Mesothelial cell of epicardium (in vitro differentiated cells): ENCODE measurements around the gene TRIML1. TPM values are rescaled to one million over a fixed set of nuclear protein-coding genes. Genes with fewer than 3 reads are reported as not detected.

ENCODE experiments used
- DNase-seq, 2 experiments: peaks; one replicate each; pipeline ENCODE4 v3.0.0; 2021; ENCODE audit warnings: low spot score in 2 of 2; ENCODE audit not compliant: unreplicated experiment in 2 of 2
- H3K27ac Mint-ChIP-seq: 2 replicates; pipeline ENCODE4 v1.8.0; 2021; ENCODE audit warnings: mixed read lengths
- H3K27me3 Mint-ChIP-seq: 2 replicates; pipeline ENCODE4 v1.8.0; 2021; ENCODE audit warnings: low read depth, mixed read lengths
- H3K36me3 Mint-ChIP-seq: 2 replicates; pipeline ENCODE4 v1.8.0; 2021; ENCODE audit warnings: mixed read lengths
- H3K4me1 Mint-ChIP-seq: 2 replicates; pipeline ENCODE4 v1.8.0; 2021; ENCODE audit warnings: mixed read lengths
- H3K4me3 Mint-ChIP-seq: 2 replicates; pipeline ENCODE4 v1.8.0; 2021; ENCODE audit warnings: mild to moderate bottlenecking, moderate library complexity, mixed read lengths
- H3K9me3 Mint-ChIP-seq: 2 replicates; pipeline ENCODE4 v1.8.0; 2021; ENCODE audit warnings: mixed read lengths
- CTCF ChIP-seq: fragments of 200-600 bp; sonication (generic); IDR thresholded peaks from one replicate; pipeline ENCODE4 v1.5.0; 2021; ENCODE audit warnings: antibody characterized with exemption; ENCODE audit not compliant: unreplicated experiment
- total RNA-seq: library from RNA; stranded (reverse); gene quantifications from 3 replicates; pipeline ENCODE4 v1.2.1, GENCODE V29; 2021

TRIML1 gene
- total RNA-seq, 1 donor from 2014 or later, result not detected

- no peak for TF ChIP-seq CTCF
- DNase-seq, result no peak
- Mint-ChIP-seq H3K4me3 (no peak overlapping the region), H3K4me1 (no peaks in the 10 kb centered on the region), H3K27me3 (no peaks in the 10 kb centered on the region), H3K27ac (no peak overlapping the region), H3K36me3 (no peaks in the 10 kb centered on the region), H3K9me3 (no peaks in the 10 kb centered on the region)
These were observed 29.6 kb downstream of the TRIML1 start for GRCh38 chr4:188168726-188169373.

- H3K4me3 Mint-ChIP-seq, result no peak overlapping the region
- H3K4me1 Mint-ChIP-seq, result no peaks in the 10 kb centered on the region
- H3K9me3 Mint-ChIP-seq, result no peaks in the 10 kb centered on the region
- no peak for TF ChIP-seq CTCF
- H3K36me3 Mint-ChIP-seq, result no peaks in the 10 kb centered on the region
- H3K27me3 Mint-ChIP-seq, result no peaks in the 10 kb centered on the region
- DNase-seq, result no peak
- no peak overlapping the region for H3K27ac Mint-ChIP-seq
These were observed 32.3 kb downstream of the TRIML1 start for GRCh38 chr4:188171551-188171950.

- Mint-ChIP-seq H3K27ac (no peak overlapping the region), H3K4me3 (no peak overlapping the region), H3K9me3 (no peaks in the 10 kb centered on the region), H3K36me3 (no peaks in the 10 kb centered on the region), H3K4me1 (peaks cover 4% of the 10 kb centered on the region), H3K27me3 (no peaks in the 10 kb centered on the region)
- no peak for TF ChIP-seq CTCF
- DNase-seq, result no peak
These were observed 36.0 kb downstream of the TRIML1 start for GRCh38 chr4:188175288-188175687.

- H3K4me1 Mint-ChIP-seq, result peaks cover 4% of the 10 kb centered on the region
- no peak overlapping the region for H3K27ac Mint-ChIP-seq
- no peaks in the 10 kb centered on the region for H3K27me3 Mint-ChIP-seq
- TF ChIP-seq CTCF, result no peak
- H3K9me3 Mint-ChIP-seq, result no peaks in the 10 kb centered on the region
- H3K36me3 Mint-ChIP-seq, result no peaks in the 10 kb centered on the region
- no peak for DNase-seq
- no peak overlapping the region for H3K4me3 Mint-ChIP-seq
These were observed 38.9 kb downstream of the TRIML1 start for GRCh38 chr4:188177997-188178675.

- no peaks in the 10 kb centered on the region for H3K27me3 Mint-ChIP-seq
- H3K4me1 Mint-ChIP-seq, result peaks cover 4% of the 10 kb centered on the region
- no peaks in the 10 kb centered on the region for H3K36me3 Mint-ChIP-seq
These were observed 39.6 kb downstream of the TRIML1 start for GRCh38 chr4:188178806-188179205.

More at GRCh38 chr4:188178806-188179205, 39.6 kb downstream of the TRIML1 start:
- no peak for TF ChIP-seq CTCF
- no peaks in the 10 kb centered on the region for H3K9me3 Mint-ChIP-seq
- DNase-seq, result no peak
- no peak overlapping the region for H3K4me3 Mint-ChIP-seq
- H3K27ac Mint-ChIP-seq, result no peak overlapping the region
